Esophagus squamous epithelium (tissue), 5 donors: ENCODE results near the gene TFF1. TPM values are rescaled to one million over a fixed set of nuclear protein-coding genes. Genes with fewer than 3 reads are reported as not detected.

Experiments used
- DNase-seq: peaks from one replicate; lab custom pipeline; 2025; lab: John Stamatoyannopoulos, UW
- H3K27ac ChIP-seq, 4 donors: fragments of 200-600 bp; sonication (generic); one replicate each; pipeline ENCODE4 v1.5.1; 2016 to 2019; ENCODE audit warnings: mild to moderate bottlenecking in 1 of 4
- H3K27me3 ChIP-seq, 4 donors: fragments of 200-600 bp; sonication (generic); 1 replicate in 3 of 4; 2 replicates in 1 of 4; pipeline versions ENCODE4 v1.5.1 to v1.6.0; 2017 to 2021; ENCODE audit warnings: antibody characterized with exemption in 1 of 4
- H3K36me3 ChIP-seq, 3 donors: fragments of 200-600 bp; sonication (generic); one replicate each; pipeline ENCODE4 v1.5.1; 2016 to 2019
- H3K4me1 ChIP-seq, 3 donors: fragments of 200-600 bp; sonication (generic); one replicate each; pipeline ENCODE4 v1.5.1; 2017 to 2019
- H3K4me3 ChIP-seq, 4 donors: fragments of 200-600 bp; sonication (generic); 1 replicate in 3 of 4; 2 replicates in 1 of 4; pipeline ENCODE4 v1.5.1; 2016 to 2019; ENCODE audit warnings: mild to moderate bottlenecking in 2 of 4, moderate library complexity in 1 of 4
- H3K9me3 ChIP-seq, 3 donors: fragments of 200-600 bp; sonication (generic); one replicate each; pipeline ENCODE4 v1.5.1; 2016 to 2019
- POLR2A ChIP-seq, 4 donors: fragments of 450-650 bp; IDR thresholded peaks; one replicate each; pipeline ENCODE4 v1.6.1; 2017; ENCODE audit warnings: antibody characterized with exemption in 4 of 4, mild to moderate bottlenecking in 4 of 4, moderate library complexity in 3 of 4
- WGBS, 2 donors: methylation state at CpG; one replicate each; pipeline ENCODE4 v1.1.5; 2018; 5-methylcytosine and 5-hydroxymethylcytosine counted together
- intact Hi-C: fragments of 100-400 bp; cut with DNase I; formaldehyde crosslinking; loops from one replicate; pipeline ENCODE4 v1.15.0; 2022
- total RNA-seq, 4 donors: library from RNA; depleted of rRNA; stranded (reverse); fragments of >200 nt; gene quantifications; one replicate each; pipeline ENCODE4 v1.1.0, GENCODE V29; 2016
- TF ChIP-seq, protein P1 (sequence below), 6 experiments: fragments of 450-650 bp in 4 of 6; fragments of 200-600 bp in 2 of 6; sonication (generic) in 2 of 6; IDR thresholded peaks; one replicate each; pipeline ENCODE4 v1.5.1; 2016 to 2019; ENCODE audit warnings: antibody characterized with exemption in 6 of 6, mild to moderate bottlenecking in 4 of 6, moderate library complexity in 4 of 6
- donor health status: DM: yes; HTN: yes; CAD: no.

TFF1 gene
- total RNA-seq, 4 donors from 2014 or later = not detected

DNA sequence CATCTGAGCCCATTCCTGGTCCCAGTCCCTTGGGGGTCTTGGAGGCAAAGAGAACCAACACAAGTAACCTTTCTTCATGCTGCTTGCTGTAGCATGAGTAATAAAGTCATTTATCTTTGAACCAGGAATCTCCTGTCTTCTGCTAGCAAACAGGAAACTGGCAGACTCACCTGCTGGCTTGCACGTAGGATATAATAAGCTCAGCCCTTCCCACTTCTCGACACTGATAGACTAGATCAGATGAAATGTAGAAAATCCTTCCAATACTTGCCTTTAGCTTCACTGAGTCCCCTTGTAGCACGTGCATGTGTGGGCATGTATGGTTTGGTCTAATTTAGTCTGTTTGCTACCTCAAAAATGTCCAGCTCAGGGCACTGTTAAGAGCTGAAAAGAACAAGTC lies 9.0 kb downstream of the TFF1 start:
- Histone ChIP-seq H3K27ac (no peak overlapping the region), H3K9me3 (peaks cover 0 to 36% (median 13%) of the 10 kb centered on the region in 3 donors), H3K4me1 (no peaks in the 10 kb centered on the region), H3K4me3 (no peak overlapping the region), H3K27me3 (peaks cover 0 to 38% (median 0%) of the 10 kb centered on the region in 4 donors), H3K36me3 (no peaks in the 10 kb centered on the region)
- intact Hi-C loops = no loop called here
- 45 to 59% methylated on average over 3 of the region's 3 CpGs for WGBS, 2 donors
- TF ChIP-seq POLR2A (IDR thresholded peaks at IDR 0.05) = no peak
- TF ChIP-seq, protein P1, sequence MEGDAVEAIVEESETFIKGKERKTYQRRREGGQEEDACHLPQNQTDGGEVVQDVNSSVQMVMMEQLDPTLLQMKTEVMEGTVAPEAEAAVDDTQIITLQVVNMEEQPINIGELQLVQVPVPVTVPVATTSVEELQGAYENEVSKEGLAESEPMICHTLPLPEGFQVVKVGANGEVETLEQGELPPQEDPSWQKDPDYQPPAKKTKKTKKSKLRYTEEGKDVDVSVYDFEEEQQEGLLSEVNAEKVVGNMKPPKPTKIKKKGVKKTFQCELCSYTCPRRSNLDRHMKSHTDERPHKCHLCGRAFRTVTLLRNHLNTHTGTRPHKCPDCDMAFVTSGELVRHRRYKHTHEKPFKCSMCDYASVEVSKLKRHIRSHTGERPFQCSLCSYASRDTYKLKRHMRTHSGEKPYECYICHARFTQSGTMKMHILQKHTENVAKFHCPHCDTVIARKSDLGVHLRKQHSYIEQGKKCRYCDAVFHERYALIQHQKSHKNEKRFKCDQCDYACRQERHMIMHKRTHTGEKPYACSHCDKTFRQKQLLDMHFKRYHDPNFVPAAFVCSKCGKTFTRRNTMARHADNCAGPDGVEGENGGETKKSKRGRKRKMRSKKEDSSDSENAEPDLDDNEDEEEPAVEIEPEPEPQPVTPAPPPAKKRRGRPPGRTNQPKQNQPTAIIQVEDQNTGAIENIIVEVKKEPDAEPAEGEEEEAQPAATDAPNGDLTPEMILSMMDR (IDR thresholded peaks at IDR 0.05) = no peak
- DNase-seq = no peak

DNA sequence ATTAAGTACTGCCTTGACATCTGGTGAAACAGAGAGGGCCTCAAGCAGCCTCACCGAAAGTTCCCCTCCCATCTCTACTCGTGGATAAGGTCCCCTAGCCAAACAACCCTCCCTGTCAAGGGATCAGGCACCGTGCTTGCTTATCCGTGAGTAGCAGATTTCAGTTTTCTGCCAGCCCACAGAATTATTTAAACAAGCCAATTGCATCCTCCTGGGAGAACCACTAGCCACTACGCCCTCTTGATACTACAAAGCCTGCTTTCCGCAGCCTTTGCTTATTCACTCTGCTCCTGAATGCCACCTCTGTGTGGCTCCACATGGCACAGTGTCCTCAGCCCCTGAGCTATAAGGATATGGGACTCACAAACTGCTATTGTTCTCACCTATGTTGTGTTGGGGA lies 9.7 kb downstream of the TFF1 start:
- Histone ChIP-seq H3K4me3 (no peak overlapping the region), H3K9me3 (peaks cover 0 to 36% (median 13%) of the 10 kb centered on the region in 3 donors), H3K27ac (no peak overlapping the region), H3K27me3 (peaks cover 0 to 37% (median 0%) of the 10 kb centered on the region in 4 donors), H3K36me3 (no peaks in the 10 kb centered on the region), H3K4me1 (no peaks in the 10 kb centered on the region)
- intact Hi-C loops = no loop called here
- 45 to 47% methylated on average over 6 of the region's 6 CpGs for WGBS, 2 donors
- DNase-seq = no peak
- TF ChIP-seq, protein P1 (IDR thresholded peaks at IDR 0.05) = no peak
- TF ChIP-seq POLR2A (IDR thresholded peaks at IDR 0.05) = no peak

DNA sequence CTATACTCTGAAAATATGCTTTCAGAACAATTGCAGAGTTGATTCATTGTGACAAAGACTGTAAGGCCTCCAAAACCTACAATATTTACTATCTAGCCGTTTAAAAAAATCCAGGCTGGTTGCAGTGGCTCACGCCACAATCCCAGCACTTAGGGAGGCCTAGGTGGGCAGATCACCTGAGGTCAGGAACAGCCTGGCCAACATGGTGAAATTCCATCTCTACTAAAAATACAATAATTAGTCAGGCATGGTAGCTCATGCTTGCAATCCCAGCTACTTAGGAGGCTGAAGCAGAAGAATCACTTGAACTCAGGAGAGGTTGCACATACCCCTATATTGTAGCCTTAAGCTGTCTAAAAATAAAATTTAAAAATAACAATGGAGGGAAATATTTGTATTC lies 10.3 kb downstream of the TFF1 start:
- Histone ChIP-seq H3K27me3 (peaks cover 0 to 31% (median 0%) of the 10 kb centered on the region in 4 donors), H3K9me3 (peaks cover 0 to 36% (median 13%) of the 10 kb centered on the region in 3 donors), H3K4me3 (no peak overlapping the region), H3K27ac (no peak overlapping the region), H3K4me1 (no peaks in the 10 kb centered on the region), H3K36me3 (no peaks in the 10 kb centered on the region)
- intact Hi-C loops = no loop called here
- 78% methylated on average over 2 of the region's 2 CpGs for WGBS, 2 donors
- TF ChIP-seq, protein P1 (IDR thresholded peaks at IDR 0.05) = no peak
- no peak for TF ChIP-seq POLR2A (IDR thresholded peaks at IDR 0.05)
- no peak for DNase-seq

DNA sequence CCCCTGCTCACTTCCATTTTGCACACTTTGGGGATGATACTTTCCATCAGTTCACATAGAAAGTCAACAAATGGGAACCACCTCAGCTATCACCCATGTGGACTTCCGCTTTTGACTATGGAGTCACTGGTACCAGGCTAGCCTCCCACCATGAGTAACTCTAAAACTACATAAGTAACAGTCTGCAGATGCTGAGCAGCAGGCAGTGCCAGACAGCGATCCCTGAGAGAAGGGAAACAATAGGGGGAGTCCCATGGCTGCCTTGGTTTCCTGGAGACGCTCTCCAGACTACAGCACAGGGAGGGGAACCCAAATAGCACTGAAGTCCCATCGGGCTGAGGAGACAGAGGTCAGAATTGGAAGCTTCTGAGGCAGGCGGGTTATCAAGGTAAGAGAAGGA lies 12.7 kb downstream of the TFF1 start:
- intact Hi-C loops = no loop called here
- Histone ChIP-seq H3K4me1 (no peaks in the 10 kb centered on the region), H3K27me3 (peaks cover 0 to 26% (median 0%) of the 10 kb centered on the region in 4 donors), H3K9me3 (peaks cover 0 to 30% (median 8%) of the 10 kb centered on the region in 3 donors), H3K27ac (no peak overlapping the region), H3K36me3 (no peaks in the 10 kb centered on the region), H3K4me3 (no peak overlapping the region)
- TF ChIP-seq, protein P1 (IDR thresholded peaks at IDR 0.05) = no peak
- no peak for TF ChIP-seq POLR2A (IDR thresholded peaks at IDR 0.05)
- no peak for DNase-seq
- WGBS, 2 donors = 71 to 90% methylated on average over 5 of the region's 5 CpGs

GRCh38 chr21:42352441-42353095 lies 13.8 kb downstream of the TFF1 start:
- 82 to 93% methylated on average over 10 to 12 of the region's 14 CpGs for WGBS, 2 donors
- Histone ChIP-seq H3K4me3 (no peak overlapping the region), H3K9me3 (peaks cover 0 to 27% (median 8%) of the 10 kb centered on the region in 3 donors), H3K27ac (no peak overlapping the region), H3K36me3 (no peaks in the 10 kb centered on the region), H3K4me1 (no peaks in the 10 kb centered on the region), H3K27me3 (peaks cover 0 to 27% (median 0%) of the 10 kb centered on the region in 4 donors)
- intact Hi-C loops = no loop called here
- TF ChIP-seq, protein P1 (IDR thresholded peaks at IDR 0.05) = no peak
- no peak for DNase-seq
